Spinal cord (tissue), 10 donors: Measurements from ENCODE around the gene STK32B. TPM values are rescaled to one million over a fixed set of nuclear protein-coding genes. Genes with fewer than 3 reads are reported as not detected.
A peak's percentile ranks its signal among the peaks of the same experiment; 100 is the strongest.

ENCODE experiments used
- DNase-seq, 6 donors: peaks; one replicate each; pipeline versions ENCODE4 v3.0.0 to v3.0.0-alpha.2; 2013 to 2015; ENCODE audit warnings: low spot score in 6 of 6, low read depth in 4 of 6
- H3K27ac ChIP-seq: one replicate; pipeline ENCODE4 v1.5.1; 2013; ENCODE audit warnings: low read depth, low read length, control low read depth
- H3K27me3 ChIP-seq: one replicate; pipeline ENCODE4 v1.6.1; 2013; ENCODE audit warnings: low read length; ENCODE audit not compliant: control insufficient read depth, insufficient read depth
- H3K36me3 ChIP-seq: one replicate; pipeline ENCODE4 v1.6.1; 2013; ENCODE audit warnings: low read length; ENCODE audit not compliant: control insufficient read depth, insufficient read depth
- H3K4me1 ChIP-seq: one replicate; pipeline ENCODE4 v1.6.1; 2013; ENCODE audit warnings: low read length; ENCODE audit not compliant: control insufficient read depth, insufficient read depth
- H3K4me3 ChIP-seq: one replicate; pipeline ENCODE4 v1.5.1; 2013; ENCODE audit warnings: low read depth, low read length, control low read depth
- H3K9me3 ChIP-seq: one replicate; pipeline ENCODE4 v1.6.1; 2013; ENCODE audit warnings: low read length; ENCODE audit not compliant: control insufficient read depth, insufficient read depth
- WGBS: methylation state at CpG from one replicate; pipeline ENCODE4 v1.1.5; 2013; ENCODE audit warnings: missing lambda C conversion rate; ENCODE audit not compliant: insufficient coverage; 5-methylcytosine and 5-hydroxymethylcytosine counted together
- polyA plus RNA-seq, 2 donors: library from polyadenylated mRNA; unstranded; fragments of 120-200 nt; gene quantifications; one replicate each; pipeline ENCODE4 v1.2.1, GENCODE V29; 2013; ENCODE audit not compliant: insufficient read length in 2 of 2
- total RNA-seq, 2 donors: library from RNA; depleted of rRNA in 1 of 2; stranded (reverse); fragments of 120-200 nt in 1 of 2; fragments of >200 nt in 1 of 2; gene quantifications; one replicate each; pipeline versions ENCODE4 v1.2.3 to v1.2.4, GENCODE V29; 2013 to 2014
- donor health status: healthy.

The STK32B gene
- total and polyA plus RNA-seq, 4 donors: 7.0 to 25.6 (median 19.0) TPM

GRCh38 chr4:5203309-5203992 lies 152.2 kb downstream of the STK32B start:
- Histone ChIP-seq H3K27ac (no peak overlapping the region), H3K36me3 (no peaks in the 10 kb centered on the region), H3K27me3 (no peaks in the 10 kb centered on the region), H3K4me1 (peaks cover 7% of the 10 kb centered on the region), H3K9me3 (peaks cover 2% of the 10 kb centered on the region), H3K4me3 (no peak overlapping the region)
- 77% methylated on average over 7 of the region's 7 CpGs for WGBS
- DNase-seq: no peak

DNA sequence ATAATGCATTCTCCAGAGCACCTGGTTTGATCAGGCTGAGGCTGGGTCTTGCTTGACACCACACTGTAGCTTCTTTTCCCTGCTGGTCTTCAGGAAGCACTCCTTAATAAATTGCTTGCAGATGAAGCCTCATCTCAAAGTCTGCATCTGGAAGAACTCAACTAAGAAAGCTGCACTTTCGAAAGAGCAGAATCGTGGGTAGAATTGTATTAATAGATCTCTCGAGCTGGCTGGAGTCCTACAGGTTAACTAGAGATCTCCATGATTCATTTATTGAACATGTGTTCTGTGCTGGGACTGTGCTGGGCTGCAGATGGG lies 152.7 kb downstream of the STK32B start:
- Histone ChIP-seq H3K4me1 (peaks cover 4% of the 10 kb centered on the region), H3K27me3 (no peaks in the 10 kb centered on the region), H3K27ac (no peak overlapping the region), H3K36me3 (no peaks in the 10 kb centered on the region), H3K4me3 (no peak overlapping the region), H3K9me3 (peaks cover 2% of the 10 kb centered on the region)
- 73% methylated on average over 3 of the region's 3 CpGs for WGBS
- DNase-seq: no peak

GRCh38 chr4:5204781-5205180 lies 153.5 kb downstream of the STK32B start:
- Histone ChIP-seq H3K27me3 (no peaks in the 10 kb centered on the region), H3K4me1 (peaks cover 4% of the 10 kb centered on the region), H3K9me3 (peaks cover 2% of the 10 kb centered on the region), H3K36me3 (no peaks in the 10 kb centered on the region), H3K27ac (no peak overlapping the region), H3K4me3 (no peak overlapping the region)
- DNase-seq: no peak
- 50% methylated on average over 1 of the region's 2 CpGs for WGBS

DNA sequence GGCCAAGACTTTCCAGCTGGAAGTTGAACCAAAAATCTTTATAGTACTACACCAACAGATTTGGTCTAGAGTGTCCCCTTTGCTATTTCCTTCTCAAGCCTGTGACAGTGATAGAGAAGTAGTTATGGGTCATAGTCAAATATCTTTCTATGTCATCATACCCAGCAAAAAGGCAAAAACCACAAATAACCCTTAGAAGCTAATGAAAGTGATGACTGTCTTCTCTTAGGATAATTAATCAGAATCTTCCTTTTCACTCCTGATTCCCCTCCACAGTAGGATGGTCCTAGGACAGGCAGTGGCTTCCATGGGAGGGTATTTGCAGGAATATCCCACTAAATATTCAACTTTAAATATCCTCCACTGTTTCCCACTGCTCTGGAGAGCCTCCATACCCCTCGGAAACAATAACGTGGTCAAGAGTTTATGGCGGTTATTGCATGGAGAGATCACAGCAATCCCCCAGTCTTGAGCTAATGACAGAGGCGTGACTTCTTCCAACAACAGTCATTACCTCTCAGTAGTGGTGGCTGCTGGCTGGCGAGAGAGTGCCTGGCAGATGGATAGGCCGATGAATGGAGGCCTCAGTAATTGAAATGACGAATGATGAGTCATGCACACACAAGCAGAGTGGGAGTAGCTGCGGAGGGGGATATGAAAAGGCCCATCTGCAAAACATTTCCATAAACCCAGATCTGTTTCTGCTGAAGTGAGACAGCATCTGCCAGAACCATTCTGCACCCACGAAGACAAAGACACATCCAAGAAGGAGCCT lies 154.9 kb downstream of the STK32B start:
- no peaks in the 10 kb centered on the region for H3K36me3 ChIP-seq
- H3K27me3 ChIP-seq: no peaks in the 10 kb centered on the region
- peaks cover 2% of the 10 kb centered on the region for H3K9me3 ChIP-seq
- WGBS: 18% methylated on average over 6 of the region's 9 CpGs
- DNase-seq: peak in 2 of 6 donors; percentile 60 to 69
- peaks cover 4% of the 10 kb centered on the region for H3K4me1 ChIP-seq
- H3K27ac ChIP-seq: peak overlapping the region; percentile 43
- H3K4me3 ChIP-seq: no peak overlapping the region

DNA sequence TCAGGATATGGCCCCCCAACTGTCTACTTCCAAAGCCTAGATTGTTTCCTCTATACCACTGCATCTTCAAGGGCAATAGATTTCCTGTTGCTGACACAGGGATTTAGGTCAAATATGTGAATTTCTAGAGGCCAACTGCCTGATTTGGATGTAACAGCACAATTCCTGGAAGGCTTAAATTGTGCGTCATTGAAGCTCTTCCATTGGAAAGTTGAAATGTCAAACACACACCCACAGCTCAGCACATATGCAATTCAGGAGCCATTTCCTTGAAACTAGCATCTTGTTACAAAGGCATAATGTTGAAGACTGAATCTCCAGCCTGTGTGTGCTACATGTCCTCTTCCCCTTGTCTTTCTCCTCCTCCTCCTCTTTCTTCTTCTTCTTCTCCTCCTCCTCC lies 158.6 kb downstream of the STK32B start:
- H3K27ac ChIP-seq: no peak overlapping the region
- 100% methylated on average over 1 of the region's 1 CpG for WGBS
- peaks cover 7% of the 10 kb centered on the region for H3K4me1 ChIP-seq
- H3K9me3 ChIP-seq: no peaks in the 10 kb centered on the region
- DNase-seq: no peak
- H3K4me3 ChIP-seq: no peak overlapping the region
- no peaks in the 10 kb centered on the region for H3K27me3 ChIP-seq
- no peaks in the 10 kb centered on the region for H3K36me3 ChIP-seq

GRCh38 chr4:5211282-5211839 lies 160.1 kb downstream of the STK32B start:
- peaks cover 6% of the 10 kb centered on the region for H3K4me1 ChIP-seq
- no CpG with 5 or more reads among the region's 3 CpGs for WGBS
- peak in 2 of 6 donors; percentile 46 to 52 for DNase-seq
- no peaks in the 10 kb centered on the region for H3K36me3 ChIP-seq
- H3K4me3 ChIP-seq: no peak overlapping the region
- H3K27ac ChIP-seq: no peak overlapping the region
- no peaks in the 10 kb centered on the region for H3K9me3 ChIP-seq
- H3K27me3 ChIP-seq: no peaks in the 10 kb centered on the region

- no peak overlapping the region for H3K27ac ChIP-seq
- H3K4me3 ChIP-seq: no peak overlapping the region
- peaks cover 3% of the 10 kb centered on the region for H3K4me1 ChIP-seq
- peak in 1 of 6 donors; percentile 47 for DNase-seq
- no peaks in the 10 kb centered on the region for H3K27me3 ChIP-seq
- no peaks in the 10 kb centered on the region for H3K36me3 ChIP-seq
- 71% methylated on average over 10 of the region's 14 CpGs for WGBS
- no peaks in the 10 kb centered on the region for H3K9me3 ChIP-seq
Observed at GRCh38 chr4:5212255-5213013, 161.2 kb downstream of the STK32B start.

GRCh38 chr4:5213087-5213595 lies 161.9 kb downstream of the STK32B start:
- H3K36me3 ChIP-seq: no peaks in the 10 kb centered on the region
- H3K27me3 ChIP-seq: no peaks in the 10 kb centered on the region
- DNase-seq: peak in 2 of 6 donors; percentile 33 to 49
- H3K4me1 ChIP-seq: peaks cover 3% of the 10 kb centered on the region
- no peak overlapping the region for H3K27ac ChIP-seq
- no peak overlapping the region for H3K4me3 ChIP-seq
- WGBS: 18% methylated on average over 2 of the region's 4 CpGs
- H3K9me3 ChIP-seq: no peaks in the 10 kb centered on the region

DNA sequence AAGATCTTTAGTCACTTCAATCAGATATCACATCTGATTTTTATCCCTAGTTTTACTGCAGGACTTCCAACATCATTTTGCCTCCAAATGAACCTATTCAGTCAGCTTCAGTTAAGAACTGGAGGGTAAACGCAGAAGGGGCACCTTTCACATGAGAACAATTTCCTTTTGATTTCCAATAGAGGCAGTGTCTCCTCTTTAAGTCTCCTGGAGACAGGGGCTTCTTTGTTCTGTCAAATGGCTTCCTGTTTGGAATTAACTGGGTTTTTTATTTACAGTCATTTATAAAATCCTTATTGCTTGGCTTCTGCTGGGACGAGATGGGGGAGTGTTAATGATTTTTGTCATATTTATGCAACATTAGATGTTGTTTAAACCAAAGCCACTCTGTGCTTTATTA lies 164.0 kb downstream of the STK32B start:
- Histone ChIP-seq H3K4me1 (peaks cover 3% of the 10 kb centered on the region), H3K27ac (peak overlapping the region; percentile 33), H3K9me3 (no peaks in the 10 kb centered on the region), H3K36me3 (no peaks in the 10 kb centered on the region), H3K27me3 (no peaks in the 10 kb centered on the region), H3K4me3 (no peak overlapping the region)
- DNase-seq: peak in 2 of 6 donors; percentile 55 to 61
- 0% methylated on average over 1 of the region's 2 CpGs for WGBS
